HEK293 (cell line): ENCODE measurements around the gene ROBO1.

ENCODE experiments used
- CTCF ChIA-PET: fragments of 350-600 bp; formaldehyde crosslinking; extraction: SDS; loops from one replicate; lab custom pipeline; 2021; ENCODE audit warnings: antibody characterized with exemption; lab: Yijun Ruan, JAX
- POLR2A ChIA-PET: fragments of 300-600 bp; formaldehyde crosslinking; extraction: SDS; loops from one replicate; lab custom pipeline; 2020; ENCODE audit warnings: antibody characterized with exemption, inconsistent platforms; lab: Yijun Ruan, JAX
- H3K27ac ChIP-seq: fragments of 200-500 bp; sonication (Bioruptor generic); 2 replicates; pipeline ENCODE4 v1.5.1; 2014; ENCODE audit warnings: low read depth, low read length, control low read depth, inconsistent platforms; ENCODE audit errors: extremely low read depth
- H3K36me3 ChIP-seq, 2 experiments: fragments of 200-500 bp in 1 of 2; sonication (Bioruptor generic) in 1 of 2; 1 replicate in 1 of 2; 2 replicates in 1 of 2; pipeline ENCODE4 v1.5.1; 2014 to 2017; ENCODE audit warnings: inconsistent platforms in 2 of 2, low read length in 2 of 2; ENCODE audit not compliant: control insufficient read depth in 2 of 2, insufficient read depth in 1 of 2
- H3K4me1 ChIP-seq: fragments of 200-500 bp; sonication (Bioruptor generic); 2 replicates; pipeline ENCODE4 v1.5.1; 2014; ENCODE audit warnings: mild to moderate bottlenecking, low read length, inconsistent platforms; ENCODE audit not compliant: control insufficient read depth, insufficient read depth
- H3K4me3 ChIP-seq: 2 replicates; pipeline ENCODE4 v1.5.1; 2011; ENCODE audit warnings: low read depth, mild to moderate bottlenecking, control low read depth, low read length, moderate library complexity
- H3K9me3 ChIP-seq: fragments of 200-500 bp; sonication (Bioruptor generic); 2 replicates; pipeline ENCODE4 v1.5.1; 2014; ENCODE audit warnings: low read depth, low read length, inconsistent platforms; ENCODE audit not compliant: control insufficient read depth, insufficient read depth
- HIC1 ChIP-seq: fragments of 450-650 bp; formaldehyde crosslinking; IDR thresholded peaks from 2 replicates; pipeline ENCODE4 v1.5.1; 2016; ENCODE audit warnings: missing biosample characterization, missing genetic modification characterization
- MYNN ChIP-seq: fragments of 450-650 bp; formaldehyde crosslinking; IDR thresholded peaks from 2 replicates; pipeline ENCODE4 v1.5.1; 2016; ENCODE audit warnings: missing biosample characterization, missing genetic modification characterization, borderline replicate concordance
- PRDM10 ChIP-seq: fragments of 450-650 bp; formaldehyde crosslinking; IDR thresholded peaks from 2 replicates; pipeline ENCODE4 v1.5.1; 2016; ENCODE audit warnings: missing biosample characterization, missing genetic modification characterization
- YY1 ChIP-seq: fragments of 450-650 bp; formaldehyde crosslinking; IDR thresholded peaks from 2 replicates; pipeline ENCODE4 v1.5.1; 2018; ENCODE audit warnings: missing biosample characterization, missing genetic modification characterization
- ZBTB21 ChIP-seq: fragments of 450-650 bp; formaldehyde crosslinking; IDR thresholded peaks from 2 replicates; pipeline ENCODE4 v1.5.1; 2017; ENCODE audit warnings: missing biosample characterization, missing genetic modification characterization
- ZNF202 ChIP-seq: fragments of 450-650 bp; formaldehyde crosslinking; IDR thresholded peaks from 2 replicates; pipeline ENCODE4 v1.5.1; 2016; ENCODE audit warnings: missing biosample characterization, missing genetic modification characterization, borderline replicate concordance
- ZNF239 ChIP-seq: fragments of 450-650 bp; formaldehyde crosslinking; IDR thresholded peaks from 2 replicates; pipeline ENCODE4 v1.5.1; 2016; ENCODE audit warnings: missing biosample characterization, missing genetic modification characterization
- ZNF341 ChIP-seq: fragments of 450-650 bp; formaldehyde crosslinking; IDR thresholded peaks from 2 replicates; pipeline ENCODE4; 2016; ENCODE audit warnings: low read depth, missing biosample characterization, missing genetic modification characterization
- ZNF391 ChIP-seq: fragments of 450-650 bp; formaldehyde crosslinking; IDR thresholded peaks from 2 replicates; pipeline ENCODE4 v1.5.1; 2016; ENCODE audit warnings: low read depth, missing biosample characterization, missing genetic modification characterization, borderline replicate concordance
- ZNF473 ChIP-seq: fragments of 450-650 bp; formaldehyde crosslinking; IDR thresholded peaks from 2 replicates; pipeline ENCODE4 v1.5.1; 2017; ENCODE audit warnings: missing biosample characterization, missing genetic modification characterization
- ZNF549 ChIP-seq: fragments of 450-650 bp; IDR thresholded peaks from 2 replicates; pipeline ENCODE4 v1.5.1; 2018; ENCODE audit warnings: missing biosample characterization, missing genetic modification characterization, mild to moderate bottlenecking, inconsistent platforms, moderate library complexity
- ZNF777 ChIP-seq: fragments of 450-650 bp; formaldehyde crosslinking; IDR thresholded peaks from 2 replicates; pipeline ENCODE4 v1.5.1; 2017; ENCODE audit warnings: missing biosample characterization, missing genetic modification characterization, borderline replicate concordance
- ZNF785 ChIP-seq: fragments of 450-650 bp; formaldehyde crosslinking; IDR thresholded peaks from 2 replicates; pipeline ENCODE4 v1.5.1; 2016; ENCODE audit warnings: missing biosample characterization, missing genetic modification characterization

ROBO1 gene

GRCh38 chr3:79653266-79653830 is 114.5 kb downstream of the ROBO1 start:
- Histone ChIP-seq H3K9me3 (no peaks in the 10 kb centered on the region), H3K27ac (no peak overlapping the region), H3K4me1 (no peaks in the 10 kb centered on the region), H3K4me3 (no peak overlapping the region), H3K36me3 (no peaks in the 10 kb centered on the region)
- no peak for TF ChIP-seq ZNF341 (tag by site-specific recombination)
- TF ChIP-seq ZNF785 (tag by site-specific recombination) = no peak
- no peak for TF ChIP-seq ZNF777 (tag by site-specific recombination)
- TF ChIP-seq ZNF391 (tag by site-specific recombination) = no peak
- no peak for TF ChIP-seq ZNF549 (tag by site-specific recombination)
- no peak for TF ChIP-seq ZNF239 (tag by site-specific recombination)
- no peak for TF ChIP-seq HIC1 (tag by site-specific recombination)
- TF ChIP-seq YY1 (tag by site-specific recombination) = no peak
- ChIA-PET CTCF (no interaction called here), POLR2A (no interaction called here)

GRCh38 chr3:79651536-79652065 is 116.2 kb downstream of the ROBO1 start:
- no peak for TF ChIP-seq ZNF202 (tag by site-specific recombination)
- ChIA-PET POLR2A (no interaction called here), CTCF (no interaction called here)

GRCh38 chr3:79639855-79640254 is 127.9 kb downstream of the ROBO1 start:
- Histone ChIP-seq H3K27ac (no peak overlapping the region), H3K4me1 (no peaks in the 10 kb centered on the region), H3K4me3 (no peak overlapping the region), H3K9me3 (no peaks in the 10 kb centered on the region), H3K36me3 (no peaks in the 10 kb centered on the region)
- TF ChIP-seq MYNN = no peak
- no peak for TF ChIP-seq ZNF473
- no peak for TF ChIP-seq ZBTB21 (tag by site-specific recombination)
- TF ChIP-seq PRDM10 (tag by site-specific recombination) = no peak
- ChIA-PET POLR2A (no interaction called here), CTCF (no interaction called here)

More at GRCh38 chr3:79651536-79652065, 116.2 kb downstream of the ROBO1 start:
- H3K4me1 ChIP-seq = no peaks in the 10 kb centered on the region
- H3K36me3 ChIP-seq = no peaks in the 10 kb centered on the region
- H3K4me3 ChIP-seq = no peak overlapping the region
- no peak overlapping the region for H3K27ac ChIP-seq
- no peaks in the 10 kb centered on the region for H3K9me3 ChIP-seq
